H9 (cell line): Measurements from ENCODE around the gene PDC. TPM values are rescaled to one million over a fixed set of nuclear protein-coding genes. Genes with fewer than 3 reads are reported as not detected.

Source experiments
- DNase-seq: peaks from one replicate; pipeline ENCODE4 v3.0.0-alpha.2; 2017
- H2AFZ ChIP-seq: one replicate; pipeline ENCODE4 v1.6.1; 2013; ENCODE audit warnings: mild to moderate bottlenecking, low read length, control low read depth, moderate library complexity
- H2AK5ac ChIP-seq: 2 replicates; pipeline ENCODE4 v1.6.1; 2013; ENCODE audit warnings: low read length, control low read depth, mixed read lengths; ENCODE audit not compliant: insufficient read length
- H2BK120ac ChIP-seq: one replicate; pipeline ENCODE4 v1.6.1; 2013; ENCODE audit warnings: low read depth, mild to moderate bottlenecking, low read length, control low read depth, inconsistent platforms; ENCODE audit not compliant: poor library complexity, severe bottlenecking
- H2BK12ac ChIP-seq: 2 replicates; pipeline ENCODE4 v1.6.1; 2013; ENCODE audit warnings: low read length, control low read depth, mixed read lengths, low read depth; ENCODE audit not compliant: insufficient read length
- H2BK15ac ChIP-seq: 2 replicates; pipeline ENCODE4 v1.6.1; 2013; ENCODE audit warnings: low read depth, low read length, control low read depth
- H2BK20ac ChIP-seq: one replicate; pipeline ENCODE4 v1.6.1; 2013; ENCODE audit warnings: low read depth, mild to moderate bottlenecking, low read length, control low read depth, inconsistent platforms; ENCODE audit not compliant: poor library complexity, severe bottlenecking
- H2BK5ac ChIP-seq: 2 replicates; pipeline ENCODE4 v1.6.1; 2013; ENCODE audit warnings: low read length, control low read depth, mixed read lengths; ENCODE audit not compliant: insufficient read length
- H3K14ac ChIP-seq: 2 replicates; pipeline ENCODE4 v1.6.1; 2013; ENCODE audit warnings: low read length, control low read depth; ENCODE audit not compliant: insufficient read depth
- H3K18ac ChIP-seq: 2 replicates; pipeline ENCODE4 v1.6.1; 2013; ENCODE audit warnings: low read depth, mild to moderate bottlenecking, mixed read lengths, low read length, control low read depth; ENCODE audit not compliant: insufficient read length
- H3K23ac ChIP-seq: 2 replicates; pipeline ENCODE4 v1.6.1; 2013; ENCODE audit warnings: low read length, control low read depth, mixed read lengths, low read depth; ENCODE audit not compliant: insufficient read length
- H3K23me2 ChIP-seq: 2 replicates; pipeline ENCODE4 v1.6.1; 2013; ENCODE audit warnings: low read depth, mild to moderate bottlenecking, mixed read lengths, low read length, control low read depth; ENCODE audit not compliant: insufficient read length, poor library complexity, severe bottlenecking
- H3K27ac ChIP-seq: 2 replicates; pipeline ENCODE4 v1.5.1; 2013; ENCODE audit warnings: low read length, control low read depth, mixed read lengths, low read depth; ENCODE audit not compliant: insufficient read length
- H3K27me3 ChIP-seq: 2 replicates; pipeline ENCODE4 v1.6.1; 2013; ENCODE audit warnings: low read length, control low read depth, inconsistent platforms; ENCODE audit not compliant: insufficient read depth
- H3K4ac ChIP-seq: 2 replicates; pipeline ENCODE4 v1.6.1; 2013; ENCODE audit warnings: low read depth, mild to moderate bottlenecking, control low read depth, inconsistent platforms, low read length, moderate library complexity
- H3K4me1 ChIP-seq: 2 replicates; pipeline ENCODE4 v1.6.1; 2013; ENCODE audit warnings: low read length, control low read depth, inconsistent platforms; ENCODE audit not compliant: insufficient read depth
- H3K4me2 ChIP-seq: 2 replicates; pipeline ENCODE4 v1.6.1; 2013; ENCODE audit warnings: low read length, control low read depth, mixed read lengths; ENCODE audit not compliant: insufficient read length, insufficient read depth
- H3K56ac ChIP-seq: 2 replicates; pipeline ENCODE4 v1.6.1; 2013; ENCODE audit warnings: low read depth, mild to moderate bottlenecking, mixed read lengths, low read length, control low read depth; ENCODE audit not compliant: insufficient read length
- H3K79me1 ChIP-seq: 2 replicates; pipeline ENCODE4 v1.6.1; 2013; ENCODE audit warnings: low read depth, mild to moderate bottlenecking, moderate library complexity, low read length, control low read depth, inconsistent platforms; ENCODE audit not compliant: insufficient read depth, poor library complexity, severe bottlenecking
- H3K79me2 ChIP-seq: 2 replicates; pipeline ENCODE4 v1.6.1; 2013; ENCODE audit warnings: low read length, control low read depth, inconsistent platforms; ENCODE audit not compliant: insufficient read depth
- H3K9ac ChIP-seq: 2 replicates; pipeline ENCODE4 v1.6.1; 2013; ENCODE audit warnings: low read length, control low read depth, mixed read lengths; ENCODE audit not compliant: insufficient read length; ENCODE audit errors: extremely low read depth
- H3K9me3 ChIP-seq: one replicate; pipeline ENCODE4 v1.6.1; 2013; ENCODE audit warnings: low read depth, low read length, inconsistent platforms; ENCODE audit not compliant: control insufficient read depth
- H3T11ph ChIP-seq: one replicate; pipeline ENCODE4 v1.6.1; 2013; ENCODE audit warnings: mild to moderate bottlenecking, low read length, control low read depth, inconsistent platforms
- H4K20me1 ChIP-seq: one replicate; pipeline ENCODE4 v1.6.1; 2013; ENCODE audit not compliant: control insufficient read depth, insufficient read length, insufficient read depth
- H4K5ac ChIP-seq: 2 replicates; pipeline ENCODE4 v1.6.1; 2013; ENCODE audit warnings: low read depth, mild to moderate bottlenecking, mixed read lengths, low read length, control low read depth; ENCODE audit not compliant: insufficient read length
- H4K8ac ChIP-seq: replicated peaks from 2 replicates; pipeline ENCODE4 v1.6.1; 2013; ENCODE audit warnings: low read length, control low read depth, mixed read lengths, low read depth; ENCODE audit not compliant: insufficient read length
- H4K91ac ChIP-seq: 2 replicates; pipeline ENCODE4 v1.6.1; 2013; ENCODE audit warnings: low read depth, mild to moderate bottlenecking, moderate library complexity, mixed read lengths, low read length, control low read depth; ENCODE audit not compliant: insufficient read length
- H3K27ac Mint-ChIP-seq, 3 experiments: 2 replicates in 2 of 3; 3 replicates in 1 of 3; pipeline ENCODE4 v1.8.0; 2020 to 2021; ENCODE audit warnings: mixed read lengths in 3 of 3, mild to moderate bottlenecking in 1 of 3, moderate library complexity in 1 of 3
- H3K27me3 Mint-ChIP-seq: 2 replicates; pipeline ENCODE4 v1.8.0; 2021; ENCODE audit warnings: low read depth, mild to moderate bottlenecking, moderate library complexity, mixed read lengths
- H3K36me3 Mint-ChIP-seq, 3 experiments: 2 replicates in 2 of 3; 3 replicates in 1 of 3; pipeline ENCODE4 v1.8.0; 2020 to 2021; ENCODE audit warnings: low read depth in 3 of 3, mixed read lengths in 3 of 3; ENCODE audit not compliant: insufficient read depth in 1 of 3
- H3K4me1 Mint-ChIP-seq, 2 experiments: 2 replicates each; pipeline ENCODE4 v1.8.0; 2020; ENCODE audit warnings: mixed read lengths in 2 of 2
- H3K4me3 Mint-ChIP-seq, 2 experiments: 2 replicates in 1 of 2; 3 replicates in 1 of 2; pipeline ENCODE4 v1.8.0; 2020 to 2021; ENCODE audit warnings: mild to moderate bottlenecking in 2 of 2, mixed read lengths in 2 of 2, moderate library complexity in 1 of 2
- H3K9me3 Mint-ChIP-seq, 2 experiments: 2 replicates in 1 of 2; 3 replicates in 1 of 2; pipeline ENCODE4 v1.8.0; 2020; ENCODE audit warnings: mild to moderate bottlenecking in 2 of 2, mixed read lengths in 2 of 2, moderate library complexity in 1 of 2
- WGBS: extraction: QIAGEN DNeasy Blood & Tissue Kit; methylation state at CpG from one replicate; pipeline ENCODE4 v1.1.7; 2013; ENCODE audit warnings: missing lambda C conversion rate, low lambda C conversion rate, mixed read lengths; ENCODE audit not compliant: insufficient read length; ENCODE audit errors: extremely low coverage; 5-methylcytosine and 5-hydroxymethylcytosine counted together
- total RNA-seq: library from RNA; stranded (reverse); gene quantifications from 2 replicates; pipeline ENCODE4 v1.2.1, GENCODE V29; 2021
- TF ChIP-seq, protein P1 (sequence below): fragments of 200-600 bp; sonication (generic); conservative IDR thresholded peaks from 3 replicates; pipeline ENCODE4 v1.8.0; 2021; ENCODE audit warnings: antibody characterized with exemption, mild to moderate bottlenecking

The PDC gene
- total RNA-seq, 1 experiment from 2014 or later: not detected

DNA sequence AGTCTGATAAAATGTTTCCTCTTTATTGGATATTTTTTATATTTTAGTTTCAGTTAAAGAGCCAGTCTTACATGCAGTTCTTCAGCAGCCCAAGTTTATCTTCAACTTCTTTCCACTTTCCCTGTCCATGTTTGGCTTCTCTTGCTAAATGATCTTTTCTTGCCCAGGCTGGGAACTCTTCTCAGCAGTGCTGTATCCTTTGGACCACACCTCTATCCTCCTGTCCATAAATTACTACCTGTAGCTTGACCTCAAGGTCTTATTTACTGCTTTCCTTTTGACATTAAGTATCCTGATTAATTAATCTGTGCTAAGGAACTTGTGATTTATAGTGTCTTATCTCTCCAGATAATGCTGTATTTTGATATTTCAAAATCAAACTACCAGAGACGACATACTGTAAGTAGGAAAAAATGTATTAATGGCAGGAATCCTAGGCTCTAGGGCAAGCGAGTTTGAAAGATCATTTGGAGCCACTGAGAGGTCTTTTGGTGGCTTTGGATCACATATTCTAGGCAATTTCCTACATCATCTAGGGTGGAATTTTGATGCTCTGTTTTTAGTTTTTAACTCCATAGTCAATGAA, 20.5 kb upstream of the PDC start:
- H3K4me3 Mint-ChIP-seq: no peak overlapping the region
- TF ChIP-seq, protein P1, sequence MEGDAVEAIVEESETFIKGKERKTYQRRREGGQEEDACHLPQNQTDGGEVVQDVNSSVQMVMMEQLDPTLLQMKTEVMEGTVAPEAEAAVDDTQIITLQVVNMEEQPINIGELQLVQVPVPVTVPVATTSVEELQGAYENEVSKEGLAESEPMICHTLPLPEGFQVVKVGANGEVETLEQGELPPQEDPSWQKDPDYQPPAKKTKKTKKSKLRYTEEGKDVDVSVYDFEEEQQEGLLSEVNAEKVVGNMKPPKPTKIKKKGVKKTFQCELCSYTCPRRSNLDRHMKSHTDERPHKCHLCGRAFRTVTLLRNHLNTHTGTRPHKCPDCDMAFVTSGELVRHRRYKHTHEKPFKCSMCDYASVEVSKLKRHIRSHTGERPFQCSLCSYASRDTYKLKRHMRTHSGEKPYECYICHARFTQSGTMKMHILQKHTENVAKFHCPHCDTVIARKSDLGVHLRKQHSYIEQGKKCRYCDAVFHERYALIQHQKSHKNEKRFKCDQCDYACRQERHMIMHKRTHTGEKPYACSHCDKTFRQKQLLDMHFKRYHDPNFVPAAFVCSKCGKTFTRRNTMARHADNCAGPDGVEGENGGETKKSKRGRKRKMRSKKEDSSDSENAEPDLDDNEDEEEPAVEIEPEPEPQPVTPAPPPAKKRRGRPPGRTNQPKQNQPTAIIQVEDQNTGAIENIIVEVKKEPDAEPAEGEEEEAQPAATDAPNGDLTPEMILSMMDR: no peak
- no peak overlapping the region for H4K91ac ChIP-seq
- no peaks in the 10 kb centered on the region for H3K36me3 Mint-ChIP-seq
- no peaks in the 10 kb centered on the region for H3K79me1 ChIP-seq
- no peaks in the 10 kb centered on the region for H4K20me1 ChIP-seq
- no peak overlapping the region for H4K5ac ChIP-seq
- no peak overlapping the region for H2BK5ac ChIP-seq
- no peak overlapping the region for H2BK12ac ChIP-seq
- no peaks in the 10 kb centered on the region for H3K9me3 Mint-ChIP-seq
- no peak overlapping the region for H3K4me2 ChIP-seq
- H4K8ac ChIP-seq: no peak overlapping the region
- no peak overlapping the region for H3K27ac Mint-ChIP-seq
- no peak for DNase-seq
- no peaks in the 10 kb centered on the region for H3K79me2 ChIP-seq
- H2AK5ac ChIP-seq: no peak overlapping the region
- H3K4me1 Mint-ChIP-seq: no peaks in the 10 kb centered on the region
- H3K27me3 Mint-ChIP-seq: no peaks in the 10 kb centered on the region
- no peak overlapping the region for H2AFZ ChIP-seq
- no peak overlapping the region for H2BK15ac ChIP-seq
- no peak overlapping the region for H3T11ph ChIP-seq
- WGBS: no CpG with 5 or more reads among the region's 2 CpGs
- H3K18ac ChIP-seq: no peak overlapping the region
- H2BK120ac ChIP-seq: no peak overlapping the region
- no peaks in the 10 kb centered on the region for H3K23me2 ChIP-seq
- no peak overlapping the region for H3K27ac ChIP-seq
- H3K9me3 ChIP-seq: no peaks in the 10 kb centered on the region
- H2BK20ac ChIP-seq: no peak overlapping the region
- no peak overlapping the region for H3K9ac ChIP-seq
- no peaks in the 10 kb centered on the region for H3K27me3 ChIP-seq
- H3K56ac ChIP-seq: no peak overlapping the region
- H3K23ac ChIP-seq: no peak overlapping the region
- H3K4ac ChIP-seq: no peak overlapping the region
- no peak overlapping the region for H3K14ac ChIP-seq
- H3K4me1 ChIP-seq: no peaks in the 10 kb centered on the region
